Medulla oblongata (tissue), 1 donor: ENCODE data around the gene NATD1.
A peak's percentile ranks its signal among the peaks of the same experiment; 100 is the strongest.

Source experiments
- DNase-seq: peaks from one replicate; pipeline ENCODE4 v3.0.0-alpha.2; 2015; ENCODE audit errors: extremely low spot score

NATD1 gene

GRCh38 chr17:21252796-21253645 lies at the start of gene NATD1:
Gene NATD1, minus strand, starts transcription at chr17:21253410. Its CDS starts 146 bp downstream, at chr17:21253264.
- DNase-seq: peak; percentile 89

GRCh38 chr17:21301593-21302550 lies 48.7 kb upstream of the NATD1 start:
- no peak for DNase-seq

- no peak for DNase-seq
Measured at GRCh38 chr17:21300601-21301571, 47.7 kb upstream of the NATD1 start.

- no peak for DNase-seq
Measured at GRCh38 chr17:21299981-21300600, 46.9 kb upstream of the NATD1 start.

- DNase-seq: no peak
Measured at GRCh38 chr17:21298983-21299519, 45.8 kb upstream of the NATD1 start.

- no peak for DNase-seq
Measured at GRCh38 chr17:21298056-21298982, 45.1 kb upstream of the NATD1 start.

GRCh38 chr17:21297597-21297996 lies 44.4 kb upstream of the NATD1 start:
- DNase-seq: no peak

- DNase-seq: no peak
Measured at GRCh38 chr17:21297026-21297520, 43.9 kb upstream of the NATD1 start.

GRCh38 chr17:21296097-21297025 lies 43.2 kb upstream of the NATD1 start:
- no peak for DNase-seq

GRCh38 chr17:21295036-21295952 lies 42.1 kb upstream of the NATD1 start:
- no peak for DNase-seq

- no peak for DNase-seq
Measured at GRCh38 chr17:21294321-21295035, 41.3 kb upstream of the NATD1 start.

GRCh38 chr17:21293831-21294210 lies 40.6 kb upstream of the NATD1 start:
- DNase-seq: no peak

- DNase-seq: no peak
Measured at GRCh38 chr17:21292867-21293830, 39.9 kb upstream of the NATD1 start.

GRCh38 chr17:21291862-21292261 lies 38.7 kb upstream of the NATD1 start:
- no peak for DNase-seq

- no peak for DNase-seq
Measured at GRCh38 chr17:21291357-21291756, 38.1 kb upstream of the NATD1 start.
